T-helper 1 cell (primary cell): ENCODE data around the gene KCTD5.

ENCODE experiments used
- DNase-seq, 5 donors: peaks; one replicate each; pipeline ENCODE4 v3.0.0-alpha.2; 2012 to 2020

KCTD5 gene

DNA sequence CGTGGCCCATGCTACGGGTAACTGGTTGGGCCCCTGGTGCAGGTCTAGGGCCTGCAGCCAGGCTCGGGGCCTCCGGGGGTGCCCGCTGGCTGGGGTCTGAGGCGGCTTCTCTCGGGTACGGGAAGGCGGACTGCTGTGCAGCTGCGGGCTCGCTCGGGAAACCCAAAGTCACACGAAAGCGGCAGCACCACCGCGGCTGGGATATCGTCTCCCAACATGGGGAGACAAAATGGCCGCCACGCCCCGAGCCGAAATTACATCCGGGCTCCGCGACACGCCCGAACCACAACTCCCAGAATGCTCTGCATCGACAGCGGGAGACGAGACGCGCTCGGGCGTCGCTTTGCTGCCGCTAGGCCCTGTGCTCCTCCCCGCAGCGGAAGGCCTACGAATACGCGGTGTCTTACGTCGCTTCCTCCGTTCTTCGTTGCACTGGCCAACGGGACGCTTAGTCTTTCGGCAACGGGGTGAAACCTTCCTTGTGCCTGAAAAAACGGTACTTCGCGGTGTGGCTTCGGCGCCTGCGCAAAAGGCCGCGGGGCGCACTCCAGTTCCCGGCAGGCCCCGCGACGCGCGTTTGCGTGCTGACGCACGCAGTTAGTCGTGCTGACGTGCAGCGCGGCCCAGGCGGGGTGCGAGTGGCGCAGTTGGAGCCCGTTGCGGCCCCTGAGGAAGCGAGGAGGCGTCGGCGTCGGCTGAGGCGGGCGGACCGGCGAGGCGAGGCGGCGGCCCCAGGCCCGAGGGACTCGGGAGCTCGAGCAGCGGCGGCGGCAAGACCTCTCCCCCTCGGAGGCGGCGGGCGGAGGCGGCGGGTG is 69.9 kb downstream of the KCTD5 start, which contains the start of gene SRRM2:
SRRM2 (plus strand) TSS at position 604 of the 815 bp plus-strand sequence. CDS start 3,727 bp downstream, outside the sequence.
- peak; percentile 85 to 98 (median 93) for DNase-seq

DNA sequence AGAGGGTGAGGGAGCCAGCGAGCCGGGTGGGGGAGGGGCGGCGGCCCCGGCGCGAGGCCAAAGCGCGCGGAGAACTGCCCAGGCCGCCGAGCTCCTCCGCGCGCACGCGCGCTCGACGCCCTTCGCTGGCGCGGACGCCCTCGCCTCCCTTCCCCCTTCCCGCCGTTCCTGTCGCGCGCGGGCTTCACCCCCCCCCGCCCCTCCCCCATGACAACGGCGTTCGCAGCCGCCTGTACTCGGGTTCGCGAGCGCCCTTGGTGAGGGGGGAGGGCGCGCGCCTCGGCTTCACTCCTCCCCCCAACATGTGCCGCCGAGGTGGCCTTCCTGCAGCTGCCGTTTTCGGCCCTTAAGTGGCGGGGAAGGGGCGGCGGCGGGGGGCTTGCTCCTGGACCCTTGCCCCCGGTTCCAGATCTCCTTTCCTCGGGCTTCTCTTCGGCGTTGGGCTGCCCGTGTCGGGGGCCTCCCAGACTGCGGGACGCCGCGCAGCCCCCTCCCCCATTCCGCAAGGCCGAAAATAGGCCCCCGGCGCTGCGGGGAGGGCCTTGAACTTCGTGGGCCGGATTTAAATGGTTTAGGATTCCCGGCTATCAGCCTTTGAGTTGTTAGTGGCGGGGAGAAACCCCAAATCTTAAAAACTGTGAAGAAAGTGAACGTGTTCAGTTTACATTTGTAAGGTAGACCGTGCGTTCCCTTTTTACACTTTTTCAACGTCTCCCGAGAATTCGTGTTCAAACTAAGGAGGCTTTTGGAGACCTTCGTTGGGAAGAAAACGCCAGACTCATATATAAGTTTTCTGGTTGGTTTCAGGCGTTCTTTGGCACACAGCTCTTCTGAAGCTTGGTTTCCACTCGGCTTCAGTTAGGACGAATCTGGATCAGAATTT is 70.8 kb downstream of the KCTD5 start:
- peak; percentile 50 to 82 (median 58) for DNase-seq

DNA sequence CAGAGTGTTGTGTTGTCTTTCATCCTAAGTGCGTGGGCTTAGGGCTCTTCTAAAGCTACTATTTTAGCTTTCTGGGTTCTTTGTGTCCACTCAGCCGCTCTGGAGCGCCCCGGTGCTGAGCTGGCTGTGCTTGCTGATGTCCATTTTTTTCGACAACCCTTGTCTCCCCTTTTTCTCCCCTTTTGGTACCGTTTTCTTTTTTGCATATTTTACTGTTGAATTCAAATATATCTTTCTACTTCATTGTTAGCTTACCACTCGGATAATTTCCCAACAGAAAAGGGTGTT is 71.4 kb downstream of the KCTD5 start:
- no peak for DNase-seq

DNA sequence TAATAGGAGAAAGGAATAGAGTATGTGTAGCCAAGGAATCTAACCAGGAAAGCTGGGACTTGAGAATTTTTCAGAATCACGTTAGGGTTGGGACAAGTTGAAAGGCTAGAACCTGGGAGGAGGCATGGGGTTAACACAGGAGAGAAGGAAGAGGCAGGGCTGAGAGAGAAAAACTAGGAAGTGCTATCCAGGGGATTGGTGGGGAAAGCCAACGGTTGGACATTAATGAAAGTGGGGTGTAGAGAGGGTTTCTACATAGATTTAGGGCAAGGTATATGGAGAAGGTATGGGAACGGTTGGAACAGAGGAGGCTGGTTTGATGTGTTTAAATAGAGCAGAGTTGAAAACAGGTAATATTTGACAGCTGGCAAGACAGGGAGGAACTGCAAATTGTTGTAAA is 72.8 kb downstream of the KCTD5 start:
- no peak for DNase-seq

DNA sequence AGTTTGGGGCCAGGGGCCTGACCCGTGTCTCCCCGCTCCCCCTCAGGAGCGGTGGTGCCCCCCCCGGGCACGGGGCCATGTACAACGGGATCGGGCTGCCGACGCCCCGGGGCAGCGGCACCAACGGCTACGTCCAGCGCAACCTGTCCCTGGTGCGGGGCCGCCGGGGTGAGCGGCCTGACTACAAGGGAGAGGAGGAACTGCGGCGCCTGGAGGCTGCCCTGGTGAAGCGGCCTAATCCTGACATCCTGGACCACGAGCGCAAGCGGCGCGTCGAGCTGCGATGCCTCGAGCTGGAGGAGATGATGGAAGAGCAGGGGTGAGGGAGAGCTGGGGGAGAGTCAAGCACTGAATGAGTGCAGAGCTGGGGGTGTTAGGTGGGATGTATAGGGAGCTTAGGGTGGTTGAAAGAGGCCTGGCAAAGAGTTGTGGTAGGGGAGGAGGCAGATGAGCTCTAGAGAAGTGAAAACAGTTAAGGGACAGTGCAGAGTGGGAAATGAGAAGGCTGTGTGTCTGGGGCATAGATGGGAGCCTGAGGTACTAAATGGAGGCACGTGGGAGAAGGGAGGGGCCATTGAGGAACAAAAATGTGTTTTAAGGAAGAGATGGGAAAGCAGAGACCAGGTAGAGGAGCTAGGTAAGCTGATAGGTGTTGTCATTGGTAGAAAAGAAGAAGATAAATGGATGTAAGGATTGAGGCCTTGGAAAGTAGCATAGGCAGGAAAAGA is 74.1 kb downstream of the KCTD5 start:
- DNase-seq: no peak

DNA sequence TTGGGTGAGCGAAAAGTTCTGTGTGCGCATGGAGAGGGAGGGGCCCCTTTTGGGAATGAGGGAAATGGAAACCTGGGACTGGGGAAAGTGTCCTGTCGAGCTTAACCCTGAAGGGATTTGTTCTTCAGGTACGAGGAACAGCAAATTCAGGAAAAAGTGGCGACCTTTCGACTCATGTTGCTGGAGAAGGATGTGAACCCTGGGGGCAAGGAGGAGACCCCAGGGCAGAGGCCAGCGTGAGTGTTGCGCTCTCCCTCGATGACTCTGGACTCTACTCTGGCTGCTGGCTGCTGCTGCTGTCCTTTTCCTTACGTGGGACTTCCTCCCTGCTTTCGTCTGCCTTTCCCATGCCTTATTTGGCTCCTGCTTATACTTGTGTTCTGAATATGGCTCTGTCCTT is 75.0 kb downstream of the KCTD5 start:
- DNase-seq: no peak
